G401 (cell line): Measurements from ENCODE around the gene BCKDHA. TPM values are rescaled to one million over a fixed set of nuclear protein-coding genes. Genes with fewer than 3 reads are reported as not detected.
"Not testable (repeated sequence)": the region's sequence is repeated elsewhere in the genome, so short reads cannot be mapped to it uniquely, and the experiment has no call there.

Experiments used
- DNase-seq: peaks from one replicate; pipeline ENCODE4 v3.0.0-alpha.2; 2015; ENCODE audit warnings: low spot score
- in situ Hi-C: cut with HindIII; loops from 2 replicates; pipeline ENCODE4 v1.10.0; 2016; ENCODE audit warnings: low sequenced_read_pairs, mixed read lengths
- total RNA-seq: library from RNA; depleted of rRNA; stranded (reverse); fragments of >200 nt; shearing (Covaris generic); gene quantifications from 2 replicates; pipeline ENCODE4 v1.2.3, GENCODE V29; 2014

The BCKDHA gene
- total RNA-seq, 1 experiment from 2014 or later, result 90.1 TPM

DNA sequence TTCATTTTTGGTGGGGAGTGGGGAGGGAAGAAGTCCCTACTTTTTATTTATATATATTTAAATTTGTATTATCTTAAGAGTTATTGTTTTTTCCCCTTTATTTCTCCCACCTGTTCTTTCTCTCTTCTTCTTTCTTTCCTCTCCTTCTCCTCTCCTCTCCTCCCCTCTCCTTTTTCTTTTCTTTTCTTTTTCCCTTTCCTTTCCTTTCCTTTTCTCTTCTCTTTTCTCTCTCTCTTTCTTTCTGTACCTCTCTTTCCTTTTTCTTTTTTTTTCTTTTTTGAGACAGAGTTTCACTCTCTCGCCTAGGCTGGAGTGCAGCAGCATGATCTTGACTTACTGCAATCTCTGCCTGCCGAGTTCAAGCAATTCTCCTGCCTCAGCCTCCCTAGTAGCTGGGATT, 1.9 kb downstream of the BCKDHA start:
- in situ Hi-C loops, result no loop called here
- DNase-seq, result no peak

GRCh38 chr19:41401483-41401882, 3.9 kb downstream of the BCKDHA start:
- in situ Hi-C loops, result no loop called here
- DNase-seq, result no peak

DNA sequence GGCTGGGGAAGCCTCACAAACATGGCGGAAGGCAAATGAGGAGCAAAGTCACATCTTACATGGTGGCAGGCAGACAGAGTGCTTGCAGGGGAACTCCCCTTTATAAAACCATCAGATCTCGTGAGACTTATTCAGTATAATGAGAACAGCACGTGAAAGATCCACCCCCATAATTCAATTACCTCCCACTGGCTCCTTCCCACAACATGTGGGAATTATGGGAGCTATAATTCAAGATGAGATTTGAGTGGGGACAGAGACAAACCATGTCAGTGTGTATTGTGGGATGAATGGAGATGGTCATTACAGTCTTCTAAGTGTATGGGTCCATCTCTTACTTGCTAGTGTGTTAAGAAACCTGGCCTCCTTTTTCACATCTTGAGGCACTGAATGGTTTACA, 4.4 kb downstream of the BCKDHA start:
- in situ Hi-C loops, result no loop called here
- DNase-seq, result no peak

DNA sequence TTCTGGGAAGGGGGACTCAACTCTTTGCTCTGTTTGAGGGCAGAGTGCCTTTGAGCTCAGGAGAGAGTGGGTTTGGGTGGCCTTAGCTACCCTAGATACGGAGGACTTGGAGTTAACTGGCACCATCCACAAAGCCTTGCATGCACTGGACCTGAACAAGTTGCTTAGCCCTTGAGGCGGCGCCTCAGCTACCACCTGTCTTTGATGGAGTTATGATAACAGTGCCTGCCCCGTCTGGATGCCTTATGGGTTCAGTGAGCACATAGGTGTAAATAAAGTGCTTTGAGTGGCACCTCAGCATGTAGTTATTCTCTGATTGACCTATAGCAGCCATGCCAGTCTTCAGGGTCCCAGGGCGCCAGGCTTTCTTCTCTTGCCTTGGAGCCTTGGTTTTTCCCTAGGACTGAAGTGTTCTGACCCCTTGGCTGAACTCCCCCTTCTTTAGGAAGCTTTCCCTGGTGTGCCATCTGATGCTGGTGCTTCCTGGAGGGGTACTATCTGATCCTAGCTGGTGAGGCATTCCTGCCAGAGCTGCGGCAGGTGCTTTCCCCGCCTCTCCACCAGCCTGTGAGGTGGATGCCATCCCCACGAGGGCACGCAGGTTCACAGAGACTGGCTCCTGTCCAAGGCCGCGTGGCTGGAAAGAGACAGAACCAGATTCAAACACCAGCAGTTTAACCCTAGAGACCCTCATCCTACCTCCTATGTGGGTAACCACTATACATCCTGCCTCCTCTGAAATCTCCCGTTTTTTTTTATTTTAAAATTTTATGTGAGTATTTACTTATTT, 5.8 kb downstream of the BCKDHA start:
- DNase-seq, result no peak
- in situ Hi-C loops, result no loop called here

DNA sequence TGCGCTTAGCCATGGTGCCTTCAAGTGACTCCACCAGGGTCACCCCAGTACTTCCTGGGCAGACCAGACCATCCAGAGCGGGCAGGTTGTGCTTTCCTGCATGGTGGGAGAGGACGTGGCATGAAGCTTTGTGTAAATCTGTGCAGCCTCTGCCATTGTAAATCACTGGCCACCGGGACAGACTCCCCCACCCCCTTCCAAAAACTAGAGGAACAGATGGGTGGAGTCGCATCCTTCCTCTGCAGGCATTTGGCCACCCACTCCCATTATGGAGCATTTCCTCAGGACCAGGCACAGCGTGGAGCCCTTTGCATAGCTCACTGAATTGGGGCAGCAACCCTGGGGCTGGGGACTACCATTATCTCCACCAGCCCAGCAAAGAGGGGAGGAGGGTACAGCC, 8.2 kb downstream of the BCKDHA start:
- DNase-seq, result no peak
- in situ Hi-C loops, result no loop called here

DNA sequence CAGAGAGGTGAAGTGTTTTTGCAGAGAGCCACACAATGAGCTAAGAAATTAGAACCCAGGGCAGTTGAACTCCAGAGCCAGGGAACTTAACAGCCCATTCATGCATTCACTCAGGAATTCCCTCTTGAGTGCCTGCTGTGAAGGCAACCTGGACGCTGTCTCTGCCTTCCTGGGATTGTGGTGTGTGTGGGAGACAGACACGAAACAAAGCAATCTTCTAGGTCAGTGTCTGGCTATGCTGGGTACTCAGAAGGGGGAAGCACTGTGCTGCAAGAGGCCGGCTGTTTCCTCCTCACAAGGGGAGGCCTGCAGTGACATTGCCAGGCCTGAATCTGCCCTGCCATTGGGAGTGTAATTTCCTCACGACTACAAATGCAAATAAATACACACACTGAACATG, 9.7 kb downstream of the BCKDHA start:
- in situ Hi-C loops, result no loop called here
- no peak for DNase-seq

GRCh38 chr19:41408256-41408655, 10.6 kb downstream of the BCKDHA start:
- in situ Hi-C loops, result no loop called here
- no peak for DNase-seq

- DNase-seq, in situ Hi-C loops: not testable (repeated sequence)
These were observed 11.2 kb downstream of the BCKDHA start for GRCh38 chr19:41408846-41409245.

- in situ Hi-C loops, result no loop called here
- no peak for DNase-seq
These were observed 11.7 kb downstream of the BCKDHA start for GRCh38 chr19:41409288-41409687.

- DNase-seq, result no peak
- in situ Hi-C loops, result no loop called here
These were observed 12.9 kb downstream of the BCKDHA start for GRCh38 chr19:41410336-41411054.

GRCh38 chr19:41411100-41411967, 13.7 kb downstream of the BCKDHA start:
- in situ Hi-C loops, result no loop called here

GRCh38 chr19:41411968-41412265, 14.3 kb downstream of the BCKDHA start:
- in situ Hi-C loops, result no loop called here
- peak; percentile 65 for DNase-seq

More at GRCh38 chr19:41411100-41411967, 13.7 kb downstream of the BCKDHA start:
- no peak for DNase-seq

DNA sequence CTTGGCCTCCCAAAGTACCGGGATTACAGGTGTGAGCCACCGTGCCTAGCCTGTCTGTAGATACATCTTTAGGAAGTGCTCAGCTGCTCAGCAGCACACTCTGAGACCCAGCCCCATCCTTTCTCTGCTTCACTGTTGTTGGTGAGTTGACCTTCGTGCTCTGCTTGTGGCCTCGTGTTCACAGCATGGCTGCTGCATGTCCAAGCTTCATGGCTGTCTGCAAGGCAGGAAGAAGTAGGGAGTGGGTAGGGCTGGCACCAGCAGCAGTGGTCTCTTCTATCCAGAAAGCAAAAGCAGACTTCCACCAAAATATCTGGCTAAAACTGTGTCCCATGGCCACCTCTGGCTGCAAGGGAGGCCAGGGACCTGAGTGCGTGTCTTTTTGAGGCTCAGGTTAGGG, 15.3 kb downstream of the BCKDHA start:
- in situ Hi-C loops, result no loop called here
- no peak for DNase-seq

- in situ Hi-C loops, result no loop called here
- DNase-seq, result no peak
These were observed 16.3 kb downstream of the BCKDHA start for GRCh38 chr19:41413947-41414346.

- in situ Hi-C loops, result no loop called here
- DNase-seq, result no peak
These were observed 16.8 kb downstream of the BCKDHA start for GRCh38 chr19:41414461-41414860.

DNA sequence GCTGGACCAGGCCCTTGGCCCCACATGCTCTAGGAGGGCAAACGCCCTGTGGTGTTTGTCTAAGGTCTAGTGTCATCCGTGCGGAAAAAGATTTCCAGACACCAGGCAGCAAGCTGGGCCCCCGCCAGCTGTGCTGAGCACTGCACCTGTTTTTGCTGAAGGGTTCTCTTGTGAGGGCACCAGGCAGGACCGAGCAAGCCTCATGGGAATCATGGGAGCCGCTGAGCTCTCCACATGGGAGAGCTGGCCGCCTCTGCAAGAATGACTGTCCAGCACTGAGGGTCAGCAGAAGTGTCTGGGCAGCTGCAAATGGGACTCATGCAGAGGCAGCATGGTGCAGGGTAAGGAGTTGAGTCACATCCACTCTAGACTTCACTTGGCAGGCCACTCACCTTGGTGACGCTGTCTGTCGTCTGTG, 17.5 kb downstream of the BCKDHA start:
- in situ Hi-C loops, result no loop called here
- DNase-seq, result no peak

DNA sequence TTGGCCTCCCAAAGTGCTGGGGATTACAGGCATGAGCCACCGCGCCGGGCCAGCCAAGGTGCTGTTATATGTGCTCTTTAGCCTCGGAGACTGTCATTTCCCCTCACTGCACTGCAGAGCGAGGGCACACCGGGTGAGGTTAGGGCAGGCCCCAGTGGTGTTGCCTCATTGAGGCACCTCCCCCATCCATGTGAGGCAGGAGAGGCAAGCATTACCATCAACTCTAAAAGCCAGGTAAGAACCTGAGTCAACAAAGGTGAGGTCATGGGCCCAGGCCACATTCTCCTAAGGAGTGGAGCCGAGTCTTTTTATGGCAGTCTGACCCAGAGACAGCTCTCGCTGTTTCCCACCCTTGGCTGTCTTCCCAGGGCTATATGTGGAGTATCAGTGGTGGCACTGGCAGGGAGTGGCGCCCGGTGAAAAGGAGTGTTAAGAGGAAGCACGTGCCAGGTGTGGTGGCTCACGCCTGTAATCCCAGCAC, 18.6 kb downstream of the BCKDHA start:
- in situ Hi-C loops, result no loop called here
- no peak for DNase-seq

GRCh38 chr19:41420101-41420880, 22.7 kb downstream of the BCKDHA start:
- in situ Hi-C loops, result no loop called here
- no peak for DNase-seq

GRCh38 chr19:41421314-41421713, 23.7 kb downstream of the BCKDHA start:
- no peak for DNase-seq
- in situ Hi-C loops, result no loop called here
